ENCODE data around the gene MITF. TPM values are rescaled to one million over a fixed set of nuclear protein-coding genes. Genes with fewer than 3 reads are reported as not detected.

MITF gene
- polyA plus RNA-seq, 1 of the 3 experiments (the other 2 are of a cell fraction), result 1.7 TPM

- H3K27me3 ChIP-seq (ENCODE audit: insufficient read depth), result no peaks in the 10 kb centered on the region; the same call in 1 of the 2 replicates
- H3K9me2 ChIP-seq, result no peaks in the 10 kb centered on the region
- H4K20me1 ChIP-seq (ENCODE audit: insufficient read depth), result no peaks in the 10 kb centered on the region
- no peak overlapping the region for H3K9ac ChIP-seq
- no peak for DNase-seq
- WGBS (ENCODE audit: low lambda C conversion rate), result 61% methylated on average over 5 of the region's 5 CpGs
- TF ChIP-seq SMC3 (IDR thresholded peaks at IDR 0.05; ENCODE audit: low read depth, low read length), result no peak
- no peak for TF ChIP-seq JUND (IDR thresholded peaks at IDR 0.05)
- no peak for TF ChIP-seq FOXM1 (IDR thresholded peaks at IDR 0.05; ENCODE audit: low read depth)
- no peak for TF ChIP-seq IRF3 (IDR thresholded peaks at IDR 0.05; ENCODE audit: low read depth, low read length)
- TF ChIP-seq TAF1 (IDR thresholded peaks at IDR 0.05; ENCODE audit: borderline replicate concordance, low read depth, low read length), result no peak
- no peak for TF ChIP-seq NFIC (IDR thresholded peaks at IDR 0.05; ENCODE audit: borderline replicate concordance)
- no peak for TF ChIP-seq MEF2A (IDR thresholded peaks at IDR 0.05; ENCODE audit: borderline replicate concordance, low read depth)
- ChIA-PET POLR2A (no interaction called here), CTCF (interaction anchor here (0.7 to 0.9 kb wide), 2 partner anchors 14 to 36 kb away, joined by 4 to 5 read pairs; no protein-coding TSS in a partner anchor)
- no peak overlapping the region for H2AFZ ChIP-seq (ENCODE audit: low read depth)
- H3K4me1 ChIP-seq (ENCODE audit: control insufficient read depth in 1 of 2, insufficient read depth in 2 of 2, low read depth in 1 of 2, low read length in 1 of 2), result no peaks in the 10 kb centered on the region
- no peak overlapping the region for H3K27ac ChIP-seq (ENCODE audit: low read depth in 2 of 2, low read length in 1 of 2)
- H3K36me3 ChIP-seq (replicated peaks in 1 of 2; ENCODE audit: control insufficient read depth in 1 of 2, insufficient read depth in 2 of 2, low read length in 1 of 2), result no peaks in the 10 kb centered on the region
- no peak overlapping the region for H3K4me3 ChIP-seq (ENCODE audit: low read depth in 2 of 2, low read length in 1 of 2)
- H3F3A ChIP-seq (replicated peaks; ENCODE audit: insufficient read depth), result no peaks in the 10 kb centered on the region
- no peaks in the 10 kb centered on the region for H3K79me2 ChIP-seq (ENCODE audit: insufficient read depth)
- no peaks in the 10 kb centered on the region for H3K9me3 ChIP-seq
- H3K4me2 ChIP-seq, result no peak overlapping the region
These were observed 244.4 kb downstream of the MITF start for GRCh38 chr3:69983546-69984265.

- H3K27ac ChIP-seq (ENCODE audit: low read depth in 2 of 2, low read length in 1 of 2), result no peak overlapping the region
- no peaks in the 10 kb centered on the region for H3K4me1 ChIP-seq (ENCODE audit: control insufficient read depth in 1 of 2, insufficient read depth in 2 of 2, low read depth in 1 of 2, low read length in 1 of 2)
- no peak overlapping the region for H3K9ac ChIP-seq
- no peak overlapping the region for H2AFZ ChIP-seq (ENCODE audit: low read depth)
- H3K9me2 ChIP-seq, result no peaks in the 10 kb centered on the region
- POLR2A ChIA-PET, result no interaction called here
- H3K79me2 ChIP-seq (ENCODE audit: insufficient read depth), result no peaks in the 10 kb centered on the region
- TF ChIP-seq USF2 (IDR thresholded peaks at IDR 0.05; ENCODE audit: borderline replicate concordance, low read depth, low read length) (no peak), TCF12 (IDR thresholded peaks at IDR 0.05) (no peak), USF1 (IDR thresholded peaks at IDR 0.05; ENCODE audit: borderline replicate concordance, low read depth) (no peak), CTCF (IDR thresholded peaks at IDR 0.05) (no peak), ZBTB33 (IDR thresholded peaks at IDR 0.05; ENCODE audit: borderline replicate concordance, low read depth) (no peak), MEF2A (IDR thresholded peaks at IDR 0.05; ENCODE audit: borderline replicate concordance, low read depth) (no peak), RCOR1 (IDR thresholded peaks at IDR 0.05; ENCODE audit: low read length) (no peak), RXRA (IDR thresholded peaks at IDR 0.05; ENCODE audit: borderline replicate concordance, low read depth) (no peak), RFX5 (IDR thresholded peaks at IDR 0.05; ENCODE audit: low read length) (no peak)
- H3K4me3 ChIP-seq (ENCODE audit: low read depth in 2 of 2, low read length in 1 of 2), result no peak overlapping the region
- no peak for DNase-seq
- no peaks in the 10 kb centered on the region for H4K20me1 ChIP-seq (ENCODE audit: insufficient read depth)
- no peaks in the 10 kb centered on the region; the same call in 1 of the 2 replicates for H3K27me3 ChIP-seq (ENCODE audit: insufficient read depth)
- no peaks in the 10 kb centered on the region for H3K36me3 ChIP-seq (replicated peaks in 1 of 2; ENCODE audit: control insufficient read depth in 1 of 2, insufficient read depth in 2 of 2, low read length in 1 of 2)
- H3K4me2 ChIP-seq, result no peak overlapping the region
- H3F3A ChIP-seq (replicated peaks; ENCODE audit: insufficient read depth), result no peaks in the 10 kb centered on the region
- 29% methylated on average over 4 of the region's 4 CpGs for WGBS (ENCODE audit: low lambda C conversion rate)
- no peaks in the 10 kb centered on the region for H3K9me3 ChIP-seq
- CTCF ChIA-PET, result interaction anchor here (0.8 kb wide), 1 partner anchor 864 kb away, joined by 3 read pairs; no protein-coding TSS in a partner anchor
These were observed 246.0 kb downstream of the MITF start for GRCh38 chr3:69985266-69985665.
